DMS53 treated with DMSO at 0.1 percent for 48 hours (cell line): ENCODE data around the gene HOXC9.
"Not testable (repeated sequence)": the region's sequence is repeated elsewhere in the genome, so short reads cannot be mapped to it uniquely, and the experiment has no call there.

Source experiments
- DNase-seq: peaks from one replicate; lab custom pipeline; 2025; ENCODE audit not compliant: unreplicated experiment; lab: John Stamatoyannopoulos, UW

HOXC9 gene

DNA sequence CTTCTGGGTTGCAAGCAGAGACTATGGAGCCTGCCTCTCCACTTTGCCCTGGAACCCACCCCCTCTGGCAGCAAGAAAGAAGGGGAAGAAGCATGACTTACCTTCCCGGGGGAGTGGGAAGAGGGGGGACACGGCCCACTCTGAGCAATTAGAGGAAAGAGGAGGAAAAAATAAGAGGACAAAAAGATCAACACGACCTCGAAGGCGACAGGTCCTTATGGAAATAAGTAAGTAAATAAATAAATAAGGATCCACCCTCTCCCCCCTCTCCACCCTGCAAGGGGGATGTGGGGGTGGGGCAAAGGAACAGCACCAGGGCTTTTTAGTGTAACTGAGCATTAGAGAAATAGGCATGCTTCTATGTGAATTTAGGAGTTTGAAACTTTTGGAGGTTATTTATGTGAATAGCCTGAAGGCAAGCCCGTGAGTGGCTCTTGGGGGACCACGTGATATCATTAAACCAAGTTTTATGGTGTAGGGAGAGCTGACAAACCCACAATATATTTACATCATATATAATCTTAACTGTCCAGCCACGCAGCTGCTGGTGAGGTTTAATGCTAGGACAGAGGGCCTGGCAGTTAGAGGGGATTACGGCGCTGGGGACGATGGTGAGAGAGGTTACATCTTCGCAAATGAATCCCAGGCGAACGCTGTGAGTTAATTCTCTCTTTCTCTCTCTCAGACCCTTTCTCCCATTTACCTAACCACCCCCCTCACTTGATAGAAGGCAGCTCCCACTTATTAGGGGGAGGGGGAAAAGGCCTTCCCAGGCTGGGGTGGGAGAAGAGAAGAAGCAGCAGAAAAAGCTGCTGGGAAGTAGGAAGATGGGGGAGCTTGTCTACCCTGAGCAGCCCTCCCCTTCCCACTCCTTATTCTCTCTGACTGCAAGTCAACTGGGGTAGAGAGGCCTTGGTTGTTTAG lies 37.7 kb downstream of the HOXC9 start:
- DNase-seq = no peak

DNA sequence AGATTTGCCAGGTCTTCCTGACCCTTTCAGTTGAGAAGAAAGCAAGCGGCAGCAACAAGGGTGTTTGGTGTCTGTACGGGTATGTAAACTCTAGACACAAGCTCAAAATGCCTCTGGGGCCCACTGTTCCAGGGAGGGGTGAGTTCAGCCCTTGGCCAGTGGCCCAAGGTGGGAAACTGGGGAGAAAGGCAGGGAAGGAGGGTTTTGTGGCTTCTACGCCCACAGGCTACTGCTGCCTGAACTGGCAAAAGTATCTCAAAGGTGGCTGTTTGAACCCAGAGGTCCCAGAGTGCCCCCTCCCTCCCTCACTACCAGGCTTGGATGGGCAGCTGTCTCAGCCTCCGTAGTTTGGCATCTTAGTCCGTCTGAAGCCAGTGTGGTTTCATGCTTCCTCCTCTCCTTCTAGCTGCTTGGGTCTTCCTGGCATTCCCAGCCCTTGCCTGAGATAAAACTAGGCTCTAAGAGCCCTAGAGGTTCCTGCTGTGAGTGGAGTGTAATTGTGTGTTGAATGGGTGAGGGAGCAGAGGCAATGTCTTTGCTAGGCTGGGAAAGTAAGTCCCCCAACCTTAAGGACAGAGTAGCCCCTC lies 38.4 kb downstream of the HOXC9 start:
- no peak for DNase-seq

DNA sequence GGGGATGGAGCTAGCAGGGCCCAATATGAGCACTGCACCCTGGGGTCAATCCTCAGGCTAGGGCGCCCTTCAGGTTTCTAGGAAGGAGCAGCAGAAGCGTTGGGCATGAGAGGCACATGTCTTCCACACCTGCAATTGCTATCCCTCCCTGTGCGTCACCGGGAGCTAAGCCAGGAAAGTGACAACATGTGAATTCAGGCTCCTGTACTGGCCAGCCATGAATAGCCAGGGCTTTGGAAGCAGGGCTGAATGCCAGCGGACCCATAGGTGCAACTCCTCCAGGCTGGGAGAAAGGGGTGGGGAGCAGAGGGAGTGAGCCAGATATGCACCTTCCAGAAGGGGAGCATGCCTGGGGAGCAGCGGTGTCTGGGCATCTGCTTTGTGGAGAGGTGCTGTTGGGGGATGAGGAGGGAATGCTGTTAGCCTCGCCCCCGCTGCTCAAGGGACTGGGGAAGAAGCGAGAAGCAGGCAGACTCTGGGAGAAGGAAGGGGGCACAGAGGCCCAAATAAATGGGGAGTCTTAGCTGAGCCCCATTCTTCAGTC lies 39.0 kb downstream of the HOXC9 start:
- DNase-seq = no peak

DNA sequence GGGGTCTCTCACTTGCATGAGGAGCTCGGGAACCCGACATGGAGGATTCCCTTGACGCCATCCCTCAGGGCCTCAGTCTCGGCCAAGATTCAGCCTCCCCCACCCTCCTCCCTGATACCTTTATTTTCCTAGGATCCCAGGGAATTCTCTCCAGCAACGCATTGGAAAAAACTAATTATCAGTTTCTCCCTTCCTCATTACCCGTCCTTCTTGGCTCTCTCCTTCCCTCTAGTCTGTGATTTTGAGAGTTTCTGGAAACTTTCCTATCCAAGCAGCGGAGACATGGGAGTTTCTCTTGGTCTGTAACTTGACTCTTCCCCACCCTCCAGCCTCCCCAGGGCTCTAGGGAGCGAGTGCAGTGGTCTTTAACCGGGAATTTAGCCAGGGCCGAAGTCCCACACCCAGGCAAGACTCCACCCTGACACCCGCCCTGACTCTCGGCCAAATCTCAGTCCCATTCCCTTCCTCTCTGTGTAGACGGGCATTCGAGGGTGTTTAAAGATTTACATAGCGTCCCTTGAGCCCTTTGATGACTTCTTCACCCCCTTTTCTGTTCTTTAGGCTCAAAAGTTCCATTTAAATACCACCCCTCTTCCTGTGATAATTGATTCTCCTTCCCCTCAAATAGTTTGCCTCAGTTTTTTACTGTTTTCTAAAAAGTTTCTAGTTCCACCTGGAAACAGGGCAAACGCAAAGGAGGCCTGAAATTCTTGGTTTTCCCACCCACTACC lies 39.6 kb downstream of the HOXC9 start:
- no peak for DNase-seq

DNA sequence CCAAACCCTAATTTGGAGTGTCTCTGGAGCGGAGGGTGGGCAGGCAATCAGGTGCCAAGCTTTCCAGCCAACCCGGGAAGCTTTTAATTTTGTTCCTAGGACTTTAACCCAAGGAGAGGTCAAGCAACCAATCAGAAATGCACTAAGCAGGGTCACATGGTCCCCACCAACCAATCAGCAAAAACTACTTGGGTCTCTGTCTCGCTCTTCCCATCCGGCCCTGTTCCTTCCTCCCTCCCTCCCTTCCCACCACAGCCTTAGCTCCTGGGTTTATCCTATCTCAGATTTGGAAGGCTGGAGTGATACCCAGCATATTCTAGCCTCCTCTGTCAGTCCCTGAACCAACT lies 40.2 kb downstream of the HOXC9 start:
- no peak for DNase-seq

DNA sequence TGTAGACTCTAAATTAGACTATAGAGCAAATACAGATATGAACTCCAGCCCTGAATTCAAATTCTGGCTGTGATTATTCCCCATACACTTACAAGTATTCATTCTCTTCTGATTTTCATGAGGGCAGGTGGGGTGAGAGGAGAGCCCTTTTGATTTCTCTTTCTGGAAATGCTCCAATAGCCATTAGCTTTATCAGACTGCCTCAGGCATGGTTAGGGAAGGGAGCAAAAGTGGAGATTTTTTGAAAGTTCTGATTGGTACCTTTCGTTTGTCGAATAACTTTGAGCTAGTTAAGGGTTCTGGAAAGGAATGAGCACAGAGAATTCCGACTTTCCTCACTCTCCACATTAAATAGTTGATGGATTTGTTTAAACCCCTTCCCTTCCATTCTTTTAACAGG lies 40.7 kb downstream of the HOXC9 start:
- DNase-seq = no peak

DNA sequence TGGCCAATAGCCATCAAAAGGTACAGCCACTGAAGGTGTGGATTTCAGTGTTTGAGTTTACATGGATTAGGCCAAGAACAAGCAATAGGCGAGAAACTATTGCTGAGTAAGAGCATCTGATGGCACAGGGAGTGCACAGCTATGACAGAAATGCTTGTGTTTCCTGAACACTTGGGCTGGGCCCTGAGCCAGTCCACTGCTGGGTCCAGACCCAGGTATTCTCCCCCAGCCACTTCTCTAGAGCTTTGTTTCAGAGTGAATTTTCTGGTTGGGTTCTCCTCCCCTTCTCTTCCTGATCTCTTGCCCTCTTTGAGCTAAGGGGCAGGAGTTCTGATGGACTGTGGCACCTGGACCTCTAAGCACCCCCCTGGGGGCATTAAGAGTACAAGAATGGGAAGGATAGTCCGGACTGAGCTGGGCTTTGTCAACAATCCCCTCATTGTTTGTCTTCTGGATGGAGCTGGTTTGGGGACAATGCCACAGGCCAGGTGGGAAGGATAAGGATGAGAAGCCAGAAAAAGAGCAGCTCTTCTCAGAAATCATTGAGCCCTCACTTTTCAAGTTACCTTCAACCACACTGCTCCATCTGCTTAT lies 41.2 kb downstream of the HOXC9 start:
- no peak for DNase-seq

DNA sequence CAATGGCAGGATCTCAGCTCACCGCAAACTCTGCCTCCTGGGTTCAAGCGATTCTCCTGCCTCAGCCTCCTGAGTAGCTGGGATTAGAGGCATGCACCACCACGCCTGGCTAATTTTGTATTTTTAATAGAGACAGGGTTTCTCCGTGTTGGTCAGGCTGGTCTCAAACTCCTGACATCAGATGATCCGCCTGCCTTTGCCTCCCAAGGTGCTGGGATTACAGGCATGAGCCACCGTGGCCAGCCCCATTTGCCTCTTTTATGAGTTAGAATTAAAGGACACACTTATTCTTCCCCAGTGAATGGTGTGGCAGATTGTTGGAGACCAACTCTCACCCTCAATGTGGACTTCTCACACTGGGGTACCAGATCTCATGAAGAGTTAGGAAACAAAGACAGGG lies 42.1 kb downstream of the HOXC9 start:
- not testable (repeated sequence) for DNase-seq

DNA sequence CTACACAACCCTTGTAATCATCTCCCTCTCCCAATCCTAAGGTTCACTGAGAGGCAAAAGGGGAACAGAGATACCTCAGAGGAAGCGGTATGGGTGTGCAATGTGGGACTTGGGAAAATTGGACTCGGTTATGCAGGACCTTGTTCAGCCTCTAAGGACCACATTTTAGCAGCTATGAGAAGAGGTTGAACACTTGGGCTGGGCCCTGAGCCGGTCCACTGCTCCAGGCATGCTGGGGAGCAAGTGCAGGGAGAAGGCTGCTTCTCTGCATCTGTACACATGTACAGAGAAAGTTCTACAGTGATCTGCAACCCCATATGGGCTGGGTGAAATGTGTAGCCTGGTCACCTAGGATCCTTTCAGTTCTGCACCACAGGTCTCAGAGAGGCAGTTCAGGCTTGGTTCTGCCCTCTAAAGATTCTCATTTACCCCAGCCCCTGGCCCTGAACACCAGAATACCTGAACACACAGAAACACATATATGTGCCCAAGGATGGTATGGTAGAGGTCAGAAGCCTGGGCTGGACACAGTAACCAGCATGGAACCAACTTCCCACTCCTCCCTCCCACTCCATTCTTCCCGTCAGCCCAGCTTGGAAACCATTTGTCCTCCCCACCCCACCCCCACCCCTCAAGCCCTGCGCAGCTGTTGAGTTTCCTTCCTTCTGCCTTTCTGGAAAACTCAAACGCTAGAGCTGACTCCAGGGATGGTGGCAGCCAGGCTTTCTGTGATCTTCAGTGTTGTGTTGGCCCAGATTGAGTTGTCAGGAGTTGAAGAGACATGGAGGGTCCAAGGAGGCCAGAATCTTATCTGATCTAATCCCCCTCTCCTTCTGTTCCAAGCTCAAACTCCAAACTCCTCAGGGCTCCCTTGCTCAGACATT lies 43.3 kb downstream of the HOXC9 start:
- DNase-seq = no peak

DNA sequence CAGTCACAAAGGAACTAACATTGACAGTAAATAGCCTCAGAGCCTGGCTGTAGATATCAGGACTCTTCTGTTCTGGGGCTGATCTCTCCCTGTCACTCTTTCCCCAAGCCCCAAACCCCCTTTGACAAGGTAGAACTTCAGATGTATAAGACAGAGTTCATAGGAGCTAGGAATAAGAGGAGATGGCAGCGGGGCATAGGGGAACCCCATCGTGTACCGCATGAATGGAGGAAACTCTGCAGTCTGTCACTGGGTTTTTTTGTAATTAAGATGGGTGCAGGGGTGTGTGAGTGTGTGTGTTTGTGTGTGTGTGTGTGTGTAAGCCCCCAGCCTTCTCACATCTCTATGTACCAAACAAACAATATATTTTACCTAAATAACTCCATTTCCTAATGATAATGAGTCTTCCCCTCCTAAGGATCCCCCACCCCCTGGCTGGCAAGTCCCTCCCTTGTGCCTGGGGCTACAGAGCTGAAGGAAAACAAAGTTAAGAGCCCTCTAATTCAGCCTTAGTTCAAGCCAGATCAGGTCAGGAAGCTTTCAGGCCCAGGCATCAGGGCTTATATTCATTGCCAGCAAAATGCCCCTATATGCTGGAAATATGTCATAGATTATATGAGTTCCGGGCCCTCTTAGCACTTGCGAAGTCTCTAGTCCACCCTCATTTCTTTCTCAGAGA lies 44.6 kb downstream of the HOXC9 start:
- no peak for DNase-seq

DNA sequence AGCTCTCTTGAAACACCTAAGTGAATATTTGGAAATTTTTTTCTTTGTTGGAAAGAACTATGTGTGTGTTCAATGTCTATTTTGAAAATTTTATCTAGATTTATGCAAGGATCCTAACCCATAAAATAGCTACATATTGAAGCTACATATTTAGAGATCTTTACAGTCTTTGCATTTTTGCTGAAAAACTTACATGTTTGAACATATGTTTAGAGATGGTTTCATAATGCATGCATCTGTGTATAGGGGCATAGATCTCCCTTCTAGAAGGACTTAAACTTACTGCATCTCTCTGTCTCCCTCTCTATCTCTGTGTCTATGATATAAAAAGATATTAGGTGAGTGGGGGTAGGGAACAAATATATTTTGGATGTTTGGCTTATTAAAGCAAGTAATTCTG lies 45.4 kb downstream of the HOXC9 start:
- DNase-seq = no peak

DNA sequence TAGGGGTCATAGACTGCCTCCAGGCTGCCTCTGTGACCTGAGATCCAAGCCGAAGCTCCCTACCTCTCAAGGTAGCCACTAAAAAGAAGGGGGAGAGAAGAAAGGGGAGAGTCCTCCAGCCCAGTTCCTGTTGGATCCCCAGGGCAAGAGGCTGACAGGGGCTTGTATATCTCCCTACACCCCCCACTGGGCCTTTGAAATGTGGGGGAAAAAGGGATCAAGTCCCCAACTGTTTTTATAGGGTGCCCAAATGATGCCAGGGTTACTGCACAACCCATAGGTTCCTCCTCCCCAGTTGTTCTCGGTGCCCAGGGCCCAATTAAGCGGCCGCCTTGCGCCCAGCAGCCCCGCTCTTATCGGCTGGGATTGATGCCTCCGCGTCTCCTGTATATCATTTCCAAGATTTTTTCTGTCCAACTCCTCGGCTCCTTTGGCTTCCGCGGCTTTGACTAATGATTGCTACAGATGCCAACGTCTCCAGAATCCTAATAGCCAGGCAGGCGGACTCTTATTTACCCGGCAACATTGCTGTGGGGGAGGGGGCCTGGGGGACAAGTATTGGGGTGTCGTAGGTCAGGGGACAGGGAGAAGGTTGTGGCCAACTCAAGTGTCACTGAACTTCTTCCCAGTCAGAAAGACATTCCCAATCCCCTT lies 46.0 kb downstream of the HOXC9 start:
- no peak for DNase-seq

DNA sequence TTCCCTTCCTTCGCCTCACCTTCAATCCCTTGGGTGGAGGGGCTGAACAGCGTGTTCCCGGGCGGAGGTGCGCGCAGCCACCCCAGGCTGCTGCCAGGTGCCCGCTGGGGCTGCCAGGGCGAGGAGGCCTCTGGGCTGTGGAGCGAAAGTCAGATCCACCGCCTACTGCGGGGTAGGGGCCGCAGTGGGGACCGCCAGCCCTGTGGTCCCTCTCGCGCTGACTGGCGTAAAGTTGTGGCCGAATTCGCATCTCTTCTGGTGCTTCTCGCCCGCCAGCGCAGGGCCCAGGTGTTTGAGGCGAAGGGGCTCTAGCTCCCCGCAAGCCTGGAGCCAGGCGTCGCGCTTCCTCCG lies 46.8 kb downstream of the HOXC9 start:
- no peak for DNase-seq

DNA sequence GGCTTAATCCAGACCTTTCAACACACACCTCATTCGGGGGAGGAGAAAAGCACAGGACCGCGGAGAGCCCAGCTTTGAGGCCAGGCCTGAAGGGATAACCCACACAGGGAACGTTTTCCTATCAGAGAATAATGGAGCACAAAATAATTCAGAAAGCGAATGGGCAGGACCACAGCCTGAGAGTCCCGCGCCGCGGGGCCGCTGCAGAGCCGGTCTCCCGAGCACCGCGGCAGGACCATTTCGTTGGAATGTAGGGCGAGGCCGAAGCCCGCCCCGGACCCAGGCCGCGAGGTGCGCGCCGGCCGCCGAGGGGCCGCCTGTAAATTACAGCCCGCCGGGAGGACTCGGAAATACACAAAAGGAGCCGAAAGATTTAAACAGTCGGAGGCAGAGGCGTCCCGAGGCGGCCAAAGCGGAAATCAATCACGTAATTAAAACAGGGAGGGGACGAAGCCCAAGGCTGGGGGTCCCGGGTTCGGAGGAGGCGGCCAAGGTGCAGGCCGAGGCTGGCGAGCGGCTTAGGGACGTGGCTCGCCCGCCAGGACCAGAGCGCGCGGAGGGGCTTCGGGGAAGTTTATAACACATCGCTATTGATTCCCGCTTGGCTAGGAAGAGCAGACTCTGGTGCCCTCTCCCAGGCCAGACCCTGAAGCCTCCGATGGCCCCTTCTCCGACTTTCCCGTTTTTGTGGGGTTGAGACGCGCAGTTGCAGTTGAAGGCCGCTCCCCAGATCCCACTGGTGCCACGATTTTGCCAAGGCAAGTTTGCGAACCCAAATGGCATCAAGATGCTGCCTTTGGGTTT lies 47.4 kb downstream of the HOXC9 start:
- no peak for DNase-seq

DNA sequence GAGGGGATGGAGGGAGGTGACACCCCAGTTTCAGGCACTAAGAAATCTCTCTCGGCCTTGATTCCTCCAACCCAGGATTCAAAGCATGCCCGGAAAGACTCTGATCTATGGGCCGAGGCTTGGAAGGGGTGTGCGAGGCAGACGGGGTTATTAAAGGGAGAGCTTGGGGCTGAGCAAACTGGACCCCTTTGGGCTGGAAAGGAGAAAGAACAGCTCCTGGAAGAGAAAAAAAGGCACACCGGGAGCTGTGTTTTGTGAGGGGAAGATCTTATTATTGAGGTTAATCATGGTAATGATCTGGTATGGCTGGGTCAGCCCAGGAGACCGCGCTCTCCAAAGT lies 48.0 kb downstream of the HOXC9 start:
- no peak for DNase-seq

DNA sequence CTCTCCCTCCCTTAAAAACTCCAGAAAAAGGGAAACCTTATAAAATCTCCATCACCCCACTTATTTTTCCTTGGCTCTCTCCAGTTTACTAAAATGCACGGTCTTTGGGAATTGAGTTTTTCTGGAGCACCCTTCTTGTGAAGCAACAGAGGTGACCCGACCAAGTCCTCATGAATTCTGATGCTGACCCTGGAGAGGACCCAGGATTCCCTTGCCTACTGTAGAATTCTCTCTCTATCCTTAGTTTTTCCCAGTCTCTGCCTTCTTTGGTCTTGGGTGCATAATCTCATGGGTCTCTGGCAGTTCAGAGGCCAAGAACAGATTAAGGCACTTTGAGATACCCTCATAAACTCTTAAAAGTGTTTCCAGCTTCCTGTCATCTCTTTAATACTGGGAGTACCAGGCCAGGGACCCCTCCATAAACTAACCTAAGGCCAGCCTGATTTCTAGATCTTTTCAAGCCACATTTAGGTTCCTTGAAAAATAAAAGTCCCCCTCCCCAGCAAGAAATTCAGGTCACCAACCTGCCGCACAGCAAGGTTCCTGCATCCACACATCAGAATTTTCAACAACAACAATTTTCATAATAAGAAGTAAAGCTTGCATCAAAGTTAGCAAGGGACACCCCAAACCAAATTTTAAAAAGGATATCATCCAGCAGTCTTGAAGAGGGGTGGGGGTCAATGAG lies 48.6 kb downstream of the HOXC9 start:
- DNase-seq = no peak

DNA sequence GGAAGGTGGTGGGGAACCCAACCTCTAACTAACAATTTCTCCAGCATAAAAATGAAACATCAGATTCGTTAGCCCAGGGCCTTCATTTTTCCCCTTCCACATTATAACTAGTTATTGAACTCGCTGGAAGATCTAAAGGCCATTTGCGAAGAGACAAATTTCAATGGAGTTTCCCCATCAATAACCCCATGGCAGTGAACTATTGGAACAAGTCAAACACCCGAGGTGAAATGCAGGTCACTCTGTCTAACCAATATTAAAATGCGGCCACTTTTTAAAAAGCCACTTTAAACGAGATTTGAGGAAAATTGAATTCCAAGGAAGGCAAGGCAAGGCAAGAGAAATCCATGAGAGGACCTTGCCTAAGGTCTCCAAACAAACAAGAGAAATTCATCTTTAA lies 49.1 kb downstream of the HOXC9 start:
- no peak for DNase-seq

DNA sequence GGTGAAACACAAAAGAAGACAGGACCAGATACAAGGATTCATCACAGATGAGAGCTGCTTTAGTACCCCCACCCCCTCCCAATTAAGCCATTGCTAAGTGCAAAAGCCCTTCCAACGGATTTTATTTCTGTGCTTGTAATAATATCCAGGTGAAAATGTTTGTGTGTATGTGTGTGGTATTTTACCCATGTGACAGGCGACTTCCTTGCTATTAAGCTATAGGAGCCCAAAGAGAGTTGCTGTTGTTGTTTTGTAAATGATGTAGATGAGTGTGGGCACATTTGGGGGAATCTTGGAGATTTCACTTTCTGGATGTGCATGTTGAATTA lies 50.5 kb downstream of the HOXC9 start:
- no peak for DNase-seq
